ENCODE data around the gene TMBIM1. TPM values are rescaled to one million over a fixed set of nuclear protein-coding genes. Genes with fewer than 3 reads are reported as not detected.

TMBIM1 gene
- total RNA-seq, 1 donor from 2014 or later = 212 TPM

- peak; percentile 92 for DNase-seq (ENCODE audit: low spot score)
These were observed 19.6 kb downstream of the TMBIM1 start for GRCh38 chr2:218272531-218273212.

- DNase-seq (ENCODE audit: low spot score) = no peak
These were observed 20.3 kb downstream of the TMBIM1 start for GRCh38 chr2:218271865-218272530.

GRCh38 chr2:218271487-218271797 is 20.9 kb downstream of the TMBIM1 start:
- no peak for DNase-seq (ENCODE audit: low spot score)

GRCh38 chr2:218270721-218271486 is 21.4 kb downstream of the TMBIM1 start:
- no peak for DNase-seq (ENCODE audit: low spot score)

GRCh38 chr2:218269900-218270720 is 22.2 kb downstream of the TMBIM1 start, which contains the start of the genes AAMP and PNKD:
TSS of gene AAMP (minus strand) at chr2:218270137. CDS start at chr2:218270086, 51 bp downstream.
TSS of gene PNKD (plus strand) at chr2:218270519. CDS start at chr2:218270536, 17 bp downstream.
- DNase-seq (ENCODE audit: low spot score) = peak; percentile 100

- no peak for DNase-seq (ENCODE audit: low spot score)
These were observed 25.0 kb downstream of the TMBIM1 start for GRCh38 chr2:218267259-218267658.

- DNase-seq (ENCODE audit: low spot score) = no peak
These were observed 25.9 kb downstream of the TMBIM1 start for GRCh38 chr2:218266316-218266979.

GRCh38 chr2:218265626-218266025 is 26.7 kb downstream of the TMBIM1 start:
- DNase-seq (ENCODE audit: low spot score) = no peak

GRCh38 chr2:218264773-218265561 is 27.3 kb downstream of the TMBIM1 start:
- DNase-seq (ENCODE audit: low spot score) = no peak

- DNase-seq (ENCODE audit: low spot score) = no peak
These were observed 28.3 kb downstream of the TMBIM1 start for GRCh38 chr2:218263817-218264641.

- no peak for DNase-seq (ENCODE audit: low spot score)
These were observed 29.4 kb downstream of the TMBIM1 start for GRCh38 chr2:218262631-218263586.

GRCh38 chr2:218262237-218262600 is 30.1 kb downstream of the TMBIM1 start:
- DNase-seq (ENCODE audit: low spot score) = peak; percentile 58

GRCh38 chr2:218261423-218262236 is 30.7 kb downstream of the TMBIM1 start:
- DNase-seq (ENCODE audit: low spot score) = peak; percentile 50

GRCh38 chr2:218260742-218261422 is 31.4 kb downstream of the TMBIM1 start, which contains the start of gene GPBAR1:
TSS of gene GPBAR1 (plus strand) at chr2:218261015. CDS start at chr2:218262725, 1,710 bp downstream.
- peak; percentile 51 for DNase-seq (ENCODE audit: low spot score)

GRCh38 chr2:218260166-218260565 is 32.1 kb downstream of the TMBIM1 start:
- DNase-seq (ENCODE audit: low spot score) = no peak
